OCI-LY1 (cell line): ENCODE measurements around the gene TTF2.

Experiments
- H2AFZ ChIP-seq: fragments of 200-600 bp; sonication (generic), shearing (Covaris generic); 2 replicates; pipeline ENCODE4 v1.6.0; 2014; ENCODE audit warnings: antibody characterized with exemption, mild to moderate bottlenecking, low read length
- H3F3A ChIP-seq: fragments of 200-600 bp; sonication (generic), shearing (Covaris generic); 2 replicates; pipeline ENCODE4 v1.6.0; 2014; ENCODE audit warnings: mild to moderate bottlenecking, antibody characterized with exemption, low read length, moderate library complexity; ENCODE audit not compliant: insufficient read depth
- H3K27ac ChIP-seq: fragments of 200-600 bp; sonication (generic); 2 replicates; pipeline ENCODE4 v1.5.1; 2014; ENCODE audit warnings: low read length, mixed run types, mild to moderate bottlenecking, low read depth; ENCODE audit not compliant: poor library complexity, severe bottlenecking
- H3K27me3 ChIP-seq: fragments of 200-600 bp; sonication (generic); 2 replicates; pipeline ENCODE4 v1.6.0; 2014; ENCODE audit warnings: antibody characterized with exemption, mild to moderate bottlenecking, low read length, moderate library complexity; ENCODE audit not compliant: insufficient read depth
- H3K36me3 ChIP-seq: fragments of 200-600 bp; sonication (generic); 2 replicates; pipeline ENCODE4 v1.6.1; 2014; ENCODE audit warnings: mild to moderate bottlenecking, antibody characterized with exemption, low read length, moderate library complexity, mixed read lengths; ENCODE audit not compliant: insufficient read depth
- H3K4me1 ChIP-seq: fragments of 200-600 bp; sonication (generic); 2 replicates; pipeline ENCODE4 v1.5.1; 2014; ENCODE audit warnings: mild to moderate bottlenecking, low read length, moderate library complexity; ENCODE audit not compliant: insufficient read depth, severe bottlenecking
- H3K4me2 ChIP-seq: fragments of 200-600 bp; sonication (generic), shearing (Covaris generic); 2 replicates; pipeline ENCODE4 v1.6.1; 2014; ENCODE audit warnings: low read length
- H3K4me3 ChIP-seq: fragments of 200-600 bp; sonication (generic); 2 replicates; pipeline ENCODE4 v1.5.1; 2014; ENCODE audit warnings: low read length, low read depth, mild to moderate bottlenecking, mixed read lengths; ENCODE audit not compliant: poor library complexity, severe bottlenecking
- H3K79me2 ChIP-seq: fragments of 200-600 bp; shearing (Covaris generic); 2 replicates; pipeline ENCODE4 v1.6.1; 2016; ENCODE audit warnings: mixed run types, low read length, mixed read lengths; ENCODE audit not compliant: insufficient read depth
- H3K9ac ChIP-seq: fragments of 200-600 bp; sonication (generic), shearing (Covaris generic); 2 replicates; pipeline ENCODE4 v1.6.1; 2014; ENCODE audit warnings: mild to moderate bottlenecking, low read length, mixed read lengths
- H3K9me2 ChIP-seq: fragments of 200-600 bp; sonication (generic), shearing (Covaris generic); 2 replicates; pipeline ENCODE4 v1.6.1; 2014; ENCODE audit warnings: low read depth, mild to moderate bottlenecking, low read length, mixed read lengths
- H3K9me3 ChIP-seq: fragments of 200-600 bp; shearing (Covaris generic); 2 replicates; pipeline ENCODE4 v1.6.1; 2014; ENCODE audit warnings: low read length, mixed read lengths
- H4K20me1 ChIP-seq: fragments of 200-600 bp; sonication (generic), shearing (Covaris generic); 2 replicates; pipeline ENCODE4 v1.6.0; 2016; ENCODE audit warnings: mild to moderate bottlenecking, low read length; ENCODE audit not compliant: insufficient read depth
- EZH2 ChIP-seq: fragments of 200-600 bp; sonication (generic), shearing (Covaris generic); IDR thresholded peaks from 2 replicates; pipeline ENCODE4 v1.8.0; 2017; ENCODE audit warnings: borderline replicate concordance, mixed run types, mild to moderate bottlenecking, antibody characterized with exemption, low read length, moderate library complexity, mixed read lengths
- TF ChIP-seq, protein P1 (sequence below): fragments of 200-600 bp; sonication (generic), shearing (Covaris generic); IDR thresholded peaks from 2 replicates; pipeline ENCODE4 v1.5.1; 2017; ENCODE audit warnings: mild to moderate bottlenecking, antibody characterized with exemption, low read length, moderate library complexity, mixed read lengths

TTF2 gene

DNA sequence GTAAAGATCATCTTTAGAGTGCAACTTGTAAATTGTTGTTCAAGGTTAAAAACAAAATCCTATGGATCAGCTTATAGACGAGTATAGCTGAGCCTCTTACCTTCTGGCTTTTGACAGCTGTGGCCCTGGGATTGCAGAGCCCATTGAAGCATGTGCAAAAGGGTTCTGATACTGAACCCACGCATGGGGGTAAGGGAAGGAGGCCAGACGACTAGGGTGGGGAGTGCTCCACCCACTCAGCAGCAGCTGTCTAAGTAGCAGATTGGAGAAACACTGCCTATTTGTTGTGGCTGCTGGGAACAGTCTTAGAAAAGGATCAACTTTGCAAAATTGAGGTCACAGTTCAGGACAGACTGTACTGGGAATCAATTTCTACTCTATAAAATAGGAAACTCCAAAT is 42.5 kb upstream of the TTF2 start:
- Histone ChIP-seq H3K27me3 (no peaks in the 10 kb centered on the region), H3K36me3 (no peaks in the 10 kb centered on the region), H3K79me2 (no peaks in the 10 kb centered on the region), H3K27ac (no peak overlapping the region), H2AFZ (no peak overlapping the region), H3K9ac (no peak overlapping the region), H4K20me1 (no peaks in the 10 kb centered on the region), H3K9me3 (no peaks in the 10 kb centered on the region), H3K4me1 (no peaks in the 10 kb centered on the region), H3K4me2 (no peak overlapping the region), H3F3A (no peaks in the 10 kb centered on the region), H3K4me3 (no peak overlapping the region), H3K9me2 (no peaks in the 10 kb centered on the region)
- no peak for TF ChIP-seq EZH2
- TF ChIP-seq, protein P1, sequence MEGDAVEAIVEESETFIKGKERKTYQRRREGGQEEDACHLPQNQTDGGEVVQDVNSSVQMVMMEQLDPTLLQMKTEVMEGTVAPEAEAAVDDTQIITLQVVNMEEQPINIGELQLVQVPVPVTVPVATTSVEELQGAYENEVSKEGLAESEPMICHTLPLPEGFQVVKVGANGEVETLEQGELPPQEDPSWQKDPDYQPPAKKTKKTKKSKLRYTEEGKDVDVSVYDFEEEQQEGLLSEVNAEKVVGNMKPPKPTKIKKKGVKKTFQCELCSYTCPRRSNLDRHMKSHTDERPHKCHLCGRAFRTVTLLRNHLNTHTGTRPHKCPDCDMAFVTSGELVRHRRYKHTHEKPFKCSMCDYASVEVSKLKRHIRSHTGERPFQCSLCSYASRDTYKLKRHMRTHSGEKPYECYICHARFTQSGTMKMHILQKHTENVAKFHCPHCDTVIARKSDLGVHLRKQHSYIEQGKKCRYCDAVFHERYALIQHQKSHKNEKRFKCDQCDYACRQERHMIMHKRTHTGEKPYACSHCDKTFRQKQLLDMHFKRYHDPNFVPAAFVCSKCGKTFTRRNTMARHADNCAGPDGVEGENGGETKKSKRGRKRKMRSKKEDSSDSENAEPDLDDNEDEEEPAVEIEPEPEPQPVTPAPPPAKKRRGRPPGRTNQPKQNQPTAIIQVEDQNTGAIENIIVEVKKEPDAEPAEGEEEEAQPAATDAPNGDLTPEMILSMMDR, result no peak

DNA sequence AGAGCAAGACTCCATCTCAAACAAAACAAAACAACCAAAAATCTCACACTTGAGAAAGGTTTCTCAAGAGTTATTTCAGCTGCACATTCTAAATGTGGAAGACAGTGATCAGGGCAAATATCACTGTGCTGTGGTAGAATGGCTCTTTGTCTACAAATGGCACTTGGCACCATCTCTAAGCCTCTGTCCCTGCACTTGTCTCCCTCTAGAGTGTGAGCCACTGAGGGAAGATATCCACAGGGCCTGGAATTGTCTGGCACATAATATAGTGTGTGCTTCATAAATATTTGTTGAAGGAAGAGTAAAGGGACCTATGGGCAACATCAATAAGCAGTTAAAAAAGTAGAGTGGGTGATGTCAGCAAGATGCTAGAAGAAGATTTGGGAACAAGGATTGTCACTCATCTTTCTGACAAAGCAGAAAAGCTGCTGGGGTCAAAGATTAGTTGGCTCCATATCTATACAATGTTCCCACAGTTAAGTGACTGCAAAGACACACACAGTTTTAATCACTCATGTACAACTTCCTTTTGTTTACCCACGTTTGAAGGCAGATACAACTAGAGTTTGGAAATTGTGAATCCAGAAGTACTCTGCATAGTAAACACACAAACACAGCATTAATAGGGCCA is 39.5 kb upstream of the TTF2 start:
- no peak overlapping the region for H3K9ac ChIP-seq
- H3F3A ChIP-seq, result no peaks in the 10 kb centered on the region
- H2AFZ ChIP-seq, result no peak overlapping the region
- H3K9me2 ChIP-seq, result no peaks in the 10 kb centered on the region
- H3K79me2 ChIP-seq, result no peaks in the 10 kb centered on the region
- H4K20me1 ChIP-seq, result no peaks in the 10 kb centered on the region
- H3K4me2 ChIP-seq, result no peak overlapping the region
- no peaks in the 10 kb centered on the region for H3K9me3 ChIP-seq
- H3K36me3 ChIP-seq, result no peaks in the 10 kb centered on the region
- H3K27ac ChIP-seq, result no peak overlapping the region
- H3K4me3 ChIP-seq, result no peak overlapping the region
- no peaks in the 10 kb centered on the region for H3K4me1 ChIP-seq
- H3K27me3 ChIP-seq, result no peaks in the 10 kb centered on the region
- no peak for TF ChIP-seq EZH2
- TF ChIP-seq, protein P1, result no peak

DNA sequence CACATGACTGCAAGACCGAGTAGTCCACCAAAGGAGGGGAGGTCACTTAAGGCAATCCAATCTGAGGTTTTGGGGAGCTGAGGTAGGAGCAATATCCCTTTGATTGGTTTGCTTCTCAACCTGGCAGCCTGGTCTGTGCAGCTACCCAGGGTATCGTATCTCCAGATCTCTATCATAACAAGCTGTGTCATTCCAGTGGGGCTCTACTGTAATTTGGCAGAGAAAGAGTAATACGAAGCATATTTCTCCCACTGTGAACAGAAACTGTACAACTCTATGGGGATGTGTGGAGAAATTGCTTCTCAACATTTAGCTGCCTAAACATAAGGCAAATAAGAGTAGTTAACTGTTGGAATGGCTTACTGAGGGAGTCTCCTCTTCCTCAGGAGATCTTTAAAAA is 38.0 kb upstream of the TTF2 start:
- Histone ChIP-seq H3K36me3 (no peaks in the 10 kb centered on the region), H3K79me2 (no peaks in the 10 kb centered on the region), H3K27ac (no peak overlapping the region), H3K4me1 (no peaks in the 10 kb centered on the region), H2AFZ (no peak overlapping the region), H3F3A (no peaks in the 10 kb centered on the region), H3K27me3 (no peaks in the 10 kb centered on the region), H3K4me3 (no peak overlapping the region), H3K4me2 (no peak overlapping the region), H3K9ac (no peak overlapping the region), H3K9me2 (no peaks in the 10 kb centered on the region), H3K9me3 (no peaks in the 10 kb centered on the region), H4K20me1 (no peaks in the 10 kb centered on the region)
- no peak for TF ChIP-seq EZH2
- TF ChIP-seq, protein P1, result no peak
